ENCODE data around the gene PCBP4.

The PCBP4 gene

GRCh38 chr3:51984269-51984647 lies 17.0 kb upstream of the PCBP4 start:
- Histone ChIP-seq H3K9me3 (ENCODE audit: control insufficient read depth, insufficient read depth, low read length) (no peaks in the 10 kb centered on the region), H3K4me3 (ENCODE audit: low read length) (peak overlapping the region; percentile 90; the same call in 1 of the 2 replicates), H3K4me2 (ENCODE audit: low read length) (peak overlapping the region; percentile 99), H3K36me3 (ENCODE audit: control insufficient read depth, low read length) (peaks cover 6% of the 10 kb centered on the region; the same call in 1 of the 2 replicates), H3K27me3 (ENCODE audit: control insufficient read depth, low read length) (no peaks in the 10 kb centered on the region), H4K20me1 (ENCODE audit: control insufficient read depth, insufficient read depth, low read depth, low read length) (no peaks in the 10 kb centered on the region), H3K79me2 (ENCODE audit: control insufficient read depth, low read length) (peaks cover 23% of the 10 kb centered on the region), H3K4me1 (ENCODE audit: control insufficient read depth, low read length) (peaks cover 30% of the 10 kb centered on the region), H3K9me2 (replicated peaks; ENCODE audit: control insufficient read depth, low read length) (no peaks in the 10 kb centered on the region), H3K27ac (ENCODE audit: low read depth, low read length) (no peak overlapping the region), H3F3A (ENCODE audit: control insufficient read depth, insufficient read depth) (peaks cover 19% of the 10 kb centered on the region)
- TF ChIP-seq EZH2phosphoT487 (IDR thresholded peaks at IDR 0.05; ENCODE audit: borderline replicate concordance, low read length) (no peak), CTCF (IDR thresholded peaks at IDR 0.05; ENCODE audit: low read depth, low read length, poor library complexity, severe bottlenecking) (no peak)

DNA sequence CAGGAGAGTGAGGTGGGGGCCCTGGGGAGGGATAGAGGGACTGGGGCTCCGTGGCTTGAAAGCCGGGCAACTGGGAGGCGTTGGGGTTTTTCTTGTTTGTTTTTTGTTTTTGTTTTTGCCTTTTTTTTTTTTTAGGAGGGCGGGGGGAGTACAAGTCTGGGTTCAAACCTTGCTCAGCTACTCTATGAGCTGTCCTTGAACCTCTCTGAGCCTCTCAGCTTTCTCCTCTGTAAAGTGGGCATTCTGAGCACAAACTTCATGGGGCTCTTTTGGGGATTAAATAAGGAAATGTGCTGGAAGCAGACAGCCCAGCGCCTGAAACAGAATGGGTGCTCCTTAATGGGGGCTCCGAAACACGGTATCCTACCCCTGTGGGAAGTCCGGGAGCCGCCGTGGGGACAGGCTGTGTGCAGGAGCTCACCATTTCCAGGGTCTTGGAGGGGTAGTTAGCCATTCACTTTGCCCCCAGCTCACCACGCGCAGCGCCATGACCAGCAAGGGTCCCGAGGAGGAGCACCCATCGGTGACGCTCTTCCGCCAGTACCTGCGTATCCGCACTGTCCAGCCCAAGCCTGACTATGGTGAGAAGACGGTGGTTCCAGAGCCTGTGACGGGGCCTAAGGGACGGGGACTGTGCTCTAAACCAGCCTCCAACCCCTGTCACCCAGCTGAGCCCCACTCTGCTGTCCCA lies 16.5 kb upstream of the PCBP4 start:
- peaks cover 16% of the 10 kb centered on the region for H3F3A ChIP-seq (ENCODE audit: control insufficient read depth, insufficient read depth)
- H3K27ac ChIP-seq (ENCODE audit: low read depth, low read length): peak overlapping the region; percentile 60
- H3K4me2 ChIP-seq (ENCODE audit: low read length): peak overlapping the region; percentile 99
- peak overlapping the region; percentile 90 for H3K4me3 ChIP-seq (ENCODE audit: low read length)
- no peaks in the 10 kb centered on the region for H3K27me3 ChIP-seq (ENCODE audit: control insufficient read depth, low read length)
- TF ChIP-seq EZH2phosphoT487 (IDR thresholded peaks at IDR 0.05; ENCODE audit: borderline replicate concordance, low read length) (no peak), CTCF (IDR thresholded peaks at IDR 0.05; ENCODE audit: low read depth, low read length, poor library complexity, severe bottlenecking) (no peak)
- H3K4me1 ChIP-seq (ENCODE audit: control insufficient read depth, low read length): peaks cover 30% of the 10 kb centered on the region
- H3K9me3 ChIP-seq (ENCODE audit: control insufficient read depth, insufficient read depth, low read length): no peaks in the 10 kb centered on the region
- H3K36me3 ChIP-seq (ENCODE audit: control insufficient read depth, low read length): peaks cover 6% of the 10 kb centered on the region; the same call in 1 of the 2 replicates
- no peaks in the 10 kb centered on the region for H3K9me2 ChIP-seq (replicated peaks; ENCODE audit: control insufficient read depth, low read length)
- no peaks in the 10 kb centered on the region for H4K20me1 ChIP-seq (ENCODE audit: control insufficient read depth, insufficient read depth, low read depth, low read length)
- peaks cover 23% of the 10 kb centered on the region for H3K79me2 ChIP-seq (ENCODE audit: control insufficient read depth, low read length)

- Histone ChIP-seq H3K36me3 (ENCODE audit: control insufficient read depth, low read length) (peaks cover 6% of the 10 kb centered on the region; the same call in 1 of the 2 replicates), H3K4me3 (ENCODE audit: low read length) (peak within 1 kb of the TSS; percentile 90), H4K20me1 (ENCODE audit: control insufficient read depth, insufficient read depth, low read depth, low read length) (no peaks in the 10 kb centered on the region), H3K4me1 (ENCODE audit: control insufficient read depth, low read length) (peaks cover 30% of the 10 kb centered on the region), H3K9me2 (replicated peaks; ENCODE audit: control insufficient read depth, low read length) (no peaks in the 10 kb centered on the region), H3K9me3 (ENCODE audit: control insufficient read depth, insufficient read depth, low read length) (no peaks in the 10 kb centered on the region), H3K79me2 (ENCODE audit: control insufficient read depth, low read length) (peaks cover 23% of the 10 kb centered on the region), H3K27ac (ENCODE audit: low read depth, low read length) (peak within 1 kb of the TSS; percentile 60), H3K4me2 (ENCODE audit: low read length) (peak within 1 kb of the TSS; percentile 99), H3F3A (ENCODE audit: control insufficient read depth, insufficient read depth) (peaks cover 14% of the 10 kb centered on the region), H3K27me3 (ENCODE audit: control insufficient read depth, low read length) (no peaks in the 10 kb centered on the region)
- no peak for TF ChIP-seq EZH2phosphoT487 (IDR thresholded peaks at IDR 0.05; ENCODE audit: borderline replicate concordance, low read length)
- TF ChIP-seq CTCF (IDR thresholded peaks at IDR 0.05; ENCODE audit: low read depth, low read length, poor library complexity, severe bottlenecking): no peak
These were observed 15.8 kb upstream of the PCBP4 start, which contains the start of gene ACY1 for GRCh38 chr3:51982838-51983577. ACY1 (plus strand) TSS chr3:51983535; CDS start chr3:51984065, 530 bp downstream.

Measured in DOHH2 (cell line).